Stimulated activated CD8-positive, alpha-beta memory T cell treated with anti-CD3 and anti-CD28 coated beads, Interleukin-12 subunit alpha, Interleukin-12 subunit beta, amount 100 ng/mL, for 1 hour (primary cell): ENCODE measurements around the gene SRD5A1.

Experiments used
- DNase-seq: peaks from one replicate; pipeline ENCODE4 v3.0.0-alpha.2; 2020; ENCODE audit warnings: low read depth

SRD5A1 gene

GRCh38 chr5:6686501-6686900, 53.3 kb downstream of the SRD5A1 start:
- no peak for DNase-seq

GRCh38 chr5:6686915-6687409, 53.7 kb downstream of the SRD5A1 start:
- no peak for DNase-seq

- no peak for DNase-seq
These were observed 54.3 kb downstream of the SRD5A1 start for GRCh38 chr5:6687505-6687904.

- DNase-seq, result no peak
These were observed 59.7 kb downstream of the SRD5A1 start for GRCh38 chr5:6692906-6693305.

GRCh38 chr5:6698696-6699095, 65.5 kb downstream of the SRD5A1 start:
- no peak for DNase-seq

GRCh38 chr5:6699357-6699756, 66.1 kb downstream of the SRD5A1 start:
- no peak for DNase-seq

- DNase-seq, result no peak
These were observed 66.9 kb downstream of the SRD5A1 start for GRCh38 chr5:6700074-6700684.

- DNase-seq, result no peak
These were observed 67.6 kb downstream of the SRD5A1 start for GRCh38 chr5:6700685-6701355.

GRCh38 chr5:6701491-6701890, 68.3 kb downstream of the SRD5A1 start:
- DNase-seq, result no peak

- no peak for DNase-seq
These were observed 69.4 kb downstream of the SRD5A1 start for GRCh38 chr5:6702633-6703032.

- no peak for DNase-seq
These were observed 70.6 kb downstream of the SRD5A1 start for GRCh38 chr5:6703806-6704205.

GRCh38 chr5:6704361-6704851, 71.2 kb downstream of the SRD5A1 start:
- no peak for DNase-seq

- DNase-seq, result no peak
These were observed 71.8 kb downstream of the SRD5A1 start for GRCh38 chr5:6705088-6705487.

- DNase-seq, result no peak
These were observed 72.7 kb downstream of the SRD5A1 start for GRCh38 chr5:6705959-6706358.

GRCh38 chr5:6707852-6708251, 74.6 kb downstream of the SRD5A1 start:
- DNase-seq, result no peak

GRCh38 chr5:6708814-6709213, 75.6 kb downstream of the SRD5A1 start:
- no peak for DNase-seq

- no peak for DNase-seq
These were observed 76.8 kb downstream of the SRD5A1 start for GRCh38 chr5:6710070-6710469.

GRCh38 chr5:6710551-6711318, 77.5 kb downstream of the SRD5A1 start:
- DNase-seq, result no peak

GRCh38 chr5:6711409-6712141, 78.3 kb downstream of the SRD5A1 start:
- DNase-seq, result no peak

- no peak for DNase-seq
These were observed 78.9 kb downstream of the SRD5A1 start for GRCh38 chr5:6712142-6712576.

GRCh38 chr5:6712577-6713273, 79.5 kb downstream of the SRD5A1 start:
- peak; percentile 94 for DNase-seq
